HG03558 (cell line): ENCODE measurements around the gene NFKBIB.
"Not testable (repeated sequence)": the region's sequence is repeated elsewhere in the genome, so short reads cannot be mapped to it uniquely, and the experiment has no call there.

ENCODE experiments used
- ATAC-seq: cut with Tn5 transposase; IDR thresholded peaks from one replicate; pipeline ENCODE4 v1.9.1; 2021; ENCODE audit warnings: moderate number of reproducible peaks; ENCODE audit not compliant: unreplicated experiment; ENCODE audit errors: extremely low read depth

NFKBIB gene

GRCh38 chr19:38873400-38873799 is 26.4 kb upstream of the NFKBIB start:
- ATAC-seq = not testable (repeated sequence)

GRCh38 chr19:38875656-38876395 is 23.9 kb upstream of the NFKBIB start:
- ATAC-seq = no peak

DNA sequence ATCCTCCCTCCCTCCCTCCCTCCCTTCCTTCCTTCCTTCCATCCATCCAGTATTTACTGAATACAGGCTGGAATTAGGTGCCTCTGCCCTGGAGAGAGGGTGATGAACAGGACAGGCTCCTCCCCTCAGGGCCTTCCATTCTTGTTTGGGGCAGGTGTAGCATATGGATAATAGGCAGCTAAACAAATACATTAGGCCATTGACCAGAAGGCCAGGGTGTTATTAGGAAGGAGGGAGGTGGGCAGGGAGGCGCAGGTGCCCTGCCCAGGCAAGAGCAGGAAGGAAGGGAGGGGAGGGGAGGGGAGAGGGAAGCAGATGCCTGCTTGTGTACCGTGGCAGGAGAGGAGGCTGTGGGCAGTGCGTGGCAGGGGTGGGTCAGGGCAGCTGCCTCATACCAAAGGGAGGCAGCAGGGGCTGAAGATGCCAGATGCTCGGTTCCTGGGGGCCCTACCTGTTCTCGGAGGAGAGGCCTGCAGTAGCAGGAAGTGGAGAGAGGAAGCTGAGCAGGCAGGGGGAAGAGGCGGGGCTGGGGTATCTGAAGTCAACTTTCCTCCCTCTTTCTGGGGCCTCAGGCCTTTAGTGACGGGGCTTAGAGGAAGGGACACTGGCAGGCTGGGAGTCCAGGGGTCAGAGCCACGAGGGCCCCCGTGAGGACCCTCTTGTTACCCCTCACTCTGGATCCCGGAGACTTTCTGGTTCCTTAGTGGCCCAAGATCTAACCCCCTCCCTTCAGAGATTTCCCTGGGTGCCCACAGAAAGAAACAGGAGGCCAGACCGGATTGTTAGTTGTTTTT is 21.8 kb upstream of the NFKBIB start, which contains the start of gene RINL:
Gene RINL, minus strand, starts transcription at position 495 of the 794 bp plus-strand sequence. CDS start 1,533 bp downstream, outside the sequence.
- no peak for ATAC-seq

DNA sequence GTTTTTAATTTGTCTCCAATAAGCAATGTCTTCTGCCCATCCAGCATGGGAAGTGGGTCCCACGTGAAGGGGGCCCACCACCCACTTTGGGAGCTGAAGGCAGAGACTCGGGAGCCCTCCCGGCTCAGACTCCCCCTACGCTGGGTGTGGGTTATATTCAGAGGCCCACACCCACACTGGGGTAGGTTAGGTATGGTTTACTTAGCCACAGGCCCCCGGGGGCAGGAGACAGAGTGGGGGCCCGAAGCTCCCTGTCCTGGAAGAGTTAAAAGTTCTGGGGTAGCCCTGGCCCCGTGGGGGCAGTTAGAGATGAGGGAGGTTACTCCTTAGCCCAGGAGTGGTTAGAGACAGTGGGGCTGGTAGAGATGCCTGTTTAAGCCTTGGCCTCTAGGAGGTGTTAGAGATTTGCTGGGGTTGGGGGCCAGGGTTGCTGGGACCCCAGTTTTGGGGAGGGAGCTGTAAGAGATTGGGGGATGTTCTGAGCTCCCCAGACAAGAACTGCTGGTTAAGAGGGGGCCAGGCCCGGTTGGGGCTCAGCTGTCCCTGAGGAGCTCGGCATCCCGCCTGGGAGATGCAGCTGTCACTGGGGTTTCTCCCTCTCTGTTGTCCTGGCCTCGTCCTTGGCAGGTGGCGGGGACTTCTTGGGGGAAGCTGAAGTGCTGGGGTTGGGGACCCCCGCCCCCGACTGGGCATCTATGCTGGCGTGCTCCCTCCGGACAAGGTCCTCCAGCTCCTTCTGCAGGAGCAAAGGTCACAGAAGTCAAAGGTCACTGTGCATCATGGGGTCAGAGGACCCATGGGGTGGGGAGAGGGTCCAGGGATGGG is 21.0 kb upstream of the NFKBIB start:
- ATAC-seq = no peak

GRCh38 chr19:38879400-38879751 is 20.4 kb upstream of the NFKBIB start:
- no peak for ATAC-seq

GRCh38 chr19:38880076-38880881 is 19.5 kb upstream of the NFKBIB start:
- ATAC-seq = no peak

- no peak for ATAC-seq
Observed at GRCh38 chr19:38880882-38881609, 18.7 kb upstream of the NFKBIB start.

DNA sequence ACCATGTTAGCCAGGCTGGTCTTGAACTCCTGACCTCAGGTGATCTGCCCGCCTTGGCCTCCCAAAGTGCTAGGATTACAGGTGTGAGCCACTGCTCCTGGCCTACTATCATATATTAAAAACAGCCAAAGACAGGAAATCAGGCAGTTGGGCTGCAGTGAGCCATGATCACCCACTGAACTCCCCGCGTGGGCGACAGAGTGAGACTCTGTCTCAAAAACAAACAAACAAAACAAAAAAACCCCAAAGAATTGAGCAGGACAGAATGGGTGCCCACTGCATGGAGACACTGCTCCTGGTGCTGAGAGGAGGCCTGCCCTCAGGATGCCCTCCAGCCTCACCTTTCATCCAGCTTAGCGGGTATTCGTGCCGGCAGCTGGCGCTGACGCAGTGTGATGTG is 16.5 kb upstream of the NFKBIB start:
- no peak for ATAC-seq

DNA sequence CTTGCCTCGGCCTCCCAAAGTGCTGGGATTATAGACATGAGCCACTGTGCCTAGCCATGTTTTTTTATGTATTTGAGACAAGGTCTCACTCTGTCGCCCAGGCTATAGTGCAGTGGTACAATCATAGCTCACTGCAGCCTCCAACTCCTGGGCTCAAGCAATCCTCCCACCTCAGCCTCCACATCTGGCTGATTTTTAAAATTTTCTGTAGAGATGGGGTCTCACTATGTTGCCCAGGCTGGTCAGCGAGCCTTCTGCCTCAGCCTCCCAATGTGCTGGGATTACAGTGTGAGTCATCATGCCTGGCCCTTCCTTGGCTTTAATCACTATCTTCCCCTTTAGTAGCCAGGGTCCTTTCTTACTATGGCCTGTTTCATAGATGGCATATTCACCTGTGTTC is 15.1 kb upstream of the NFKBIB start:
- not testable (repeated sequence) for ATAC-seq

DNA sequence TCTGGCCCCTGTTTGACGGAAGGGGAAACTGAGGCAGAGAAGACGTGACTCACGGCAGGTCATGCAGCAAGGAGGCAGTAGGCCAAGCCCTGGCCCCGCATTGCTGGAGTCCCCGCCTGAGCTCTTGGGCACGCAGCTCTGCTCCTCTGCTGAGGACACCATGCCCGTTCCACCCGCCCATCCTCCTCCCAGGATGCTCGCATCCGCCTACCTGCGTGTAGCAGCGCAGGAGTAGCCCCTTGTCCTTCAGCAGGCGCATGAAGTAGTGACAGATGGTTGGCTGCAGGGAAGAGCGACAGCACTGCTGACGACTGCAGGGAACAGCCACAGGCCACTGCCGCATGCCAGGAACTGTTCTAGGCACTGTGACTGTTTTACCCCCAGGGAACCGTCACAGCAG is 10.9 kb upstream of the NFKBIB start:
- no peak for ATAC-seq

DNA sequence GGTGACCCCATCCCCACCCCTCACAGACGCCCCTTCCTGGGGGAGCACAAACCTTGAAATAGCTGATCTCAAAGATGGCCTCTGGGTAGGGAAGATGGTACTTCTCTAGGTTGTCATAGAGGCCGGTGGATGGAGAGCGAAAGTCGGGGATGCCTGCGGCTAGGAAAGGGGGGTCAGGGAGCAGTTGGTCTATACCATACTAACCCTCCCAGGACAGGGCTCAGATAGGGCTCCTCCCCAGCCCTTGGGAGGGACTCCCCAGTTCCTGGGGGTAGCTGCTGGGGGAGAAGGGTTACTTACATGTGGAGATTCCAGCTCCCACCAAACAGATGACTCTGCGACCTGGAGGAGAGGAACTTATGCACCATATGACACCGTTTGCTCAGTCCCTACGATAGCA is 10.0 kb upstream of the NFKBIB start:
- ATAC-seq = no peak

GRCh38 chr19:38890686-38891085 is 9.1 kb upstream of the NFKBIB start:
- ATAC-seq = no peak

- ATAC-seq = no peak
Observed at GRCh38 chr19:38891771-38892170, 8.0 kb upstream of the NFKBIB start.

GRCh38 chr19:38892841-38893240 is 6.9 kb upstream of the NFKBIB start:
- no peak for ATAC-seq

GRCh38 chr19:38893341-38893771 is 6.4 kb upstream of the NFKBIB start:
- ATAC-seq = no peak

GRCh38 chr19:38894968-38895367 is 4.8 kb upstream of the NFKBIB start:
- no peak for ATAC-seq

DNA sequence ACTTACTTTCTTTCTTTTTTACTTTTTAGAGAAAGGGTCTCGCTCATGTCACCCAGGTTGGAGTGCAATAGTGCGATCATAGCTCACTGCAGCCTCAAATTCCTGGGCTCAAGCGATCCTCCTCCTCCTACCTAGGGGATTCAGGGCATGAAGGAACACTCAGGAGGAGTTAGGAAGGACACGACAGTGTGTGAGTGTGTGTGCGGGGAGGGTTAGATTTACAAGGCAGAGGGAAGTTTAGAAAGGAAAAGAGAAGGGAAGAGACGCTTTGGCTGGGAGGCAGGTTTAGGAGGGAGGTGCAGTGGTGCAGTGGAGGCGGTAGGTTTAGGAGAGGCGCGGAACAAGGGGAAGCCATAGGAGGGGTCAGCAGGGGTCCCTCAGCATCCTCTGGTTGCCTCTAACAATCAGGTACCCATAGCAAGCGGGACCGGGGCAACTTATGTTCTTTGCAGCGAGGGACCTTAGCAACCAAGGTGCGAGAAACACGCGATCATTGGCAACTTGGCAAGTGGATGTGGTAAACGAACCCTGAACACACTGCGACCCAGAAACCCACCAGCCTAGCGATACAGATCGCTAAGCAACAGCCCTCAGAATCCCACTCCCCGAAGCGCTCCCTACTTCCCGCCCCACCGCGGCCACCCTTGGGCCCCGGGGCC is 852 bp upstream of the NFKBIB start:
- ATAC-seq = no peak

- no peak for ATAC-seq
Observed at GRCh38 chr19:38900202-38900629, 447 bp downstream of the NFKBIB start.

- no peak for ATAC-seq
Observed at GRCh38 chr19:38900743-38901190, 998 bp downstream of the NFKBIB start.
